HG03521 (cell line): ENCODE data around the gene SH3RF3.
"Not testable (repeated sequence)": the region's sequence is repeated elsewhere in the genome, so short reads cannot be mapped to it uniquely, and the experiment has no call there.

Source experiments
- ATAC-seq: cut with Tn5 transposase; IDR thresholded peaks from one replicate; pipeline ENCODE4 v1.9.1; 2021; ENCODE audit warnings: mild to moderate bottlenecking, moderate library complexity; ENCODE audit not compliant: unreplicated experiment

The SH3RF3 gene

DNA sequence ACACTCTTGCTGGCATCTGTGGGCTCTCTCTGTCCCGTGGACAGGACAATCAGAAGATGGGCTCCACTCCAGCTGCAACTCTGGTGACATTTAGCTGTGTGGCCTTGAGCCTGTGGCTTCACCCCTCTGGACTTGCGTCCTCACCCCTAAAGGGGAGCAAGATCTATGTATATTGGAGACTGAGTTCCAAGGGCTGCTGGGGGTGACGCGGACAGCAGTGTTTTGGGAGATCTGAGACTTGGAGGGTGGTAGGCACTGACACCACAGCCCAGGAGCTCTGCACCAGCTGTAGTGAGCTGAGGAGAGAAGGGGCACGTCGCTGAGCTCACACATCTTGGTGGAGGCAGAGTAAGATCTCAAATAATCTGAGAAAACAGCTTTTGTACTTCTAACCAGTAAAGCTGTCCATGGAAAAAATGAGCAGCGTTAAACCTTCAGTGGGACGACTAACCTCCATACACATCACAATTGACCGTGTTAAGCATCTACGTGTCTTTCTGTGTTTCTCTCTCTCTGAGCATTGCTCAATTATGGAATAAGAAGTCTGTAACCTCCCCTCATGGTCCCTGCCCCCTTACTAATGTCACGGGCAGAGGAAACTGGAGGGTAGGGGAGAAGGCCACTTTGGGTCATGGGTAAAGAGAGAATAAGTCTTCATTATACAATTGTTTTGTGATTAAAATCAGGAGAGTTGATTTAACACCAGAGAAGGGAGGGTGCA is 85.8 kb downstream of the SH3RF3 start:
- ATAC-seq, result no peak

DNA sequence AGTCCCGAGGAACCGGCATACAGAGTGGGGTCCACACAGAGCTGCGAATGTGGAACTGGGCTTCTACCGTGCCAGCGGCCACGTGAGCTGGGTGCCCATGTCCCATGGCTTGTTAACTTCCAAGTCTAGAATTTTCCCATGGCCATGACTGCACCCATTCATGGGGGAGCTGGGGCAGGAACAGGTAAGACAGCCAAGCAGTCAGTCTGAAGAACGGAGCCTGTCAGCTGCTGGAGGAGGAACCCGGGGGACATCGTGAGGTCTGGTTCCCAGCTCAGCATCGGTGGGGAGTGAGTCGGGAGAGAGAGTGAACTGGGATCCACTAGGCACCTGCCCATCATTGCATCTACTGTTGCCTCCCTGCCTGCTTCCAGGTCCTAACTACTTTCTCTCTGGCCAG is 86.9 kb downstream of the SH3RF3 start:
- ATAC-seq, result no peak

DNA sequence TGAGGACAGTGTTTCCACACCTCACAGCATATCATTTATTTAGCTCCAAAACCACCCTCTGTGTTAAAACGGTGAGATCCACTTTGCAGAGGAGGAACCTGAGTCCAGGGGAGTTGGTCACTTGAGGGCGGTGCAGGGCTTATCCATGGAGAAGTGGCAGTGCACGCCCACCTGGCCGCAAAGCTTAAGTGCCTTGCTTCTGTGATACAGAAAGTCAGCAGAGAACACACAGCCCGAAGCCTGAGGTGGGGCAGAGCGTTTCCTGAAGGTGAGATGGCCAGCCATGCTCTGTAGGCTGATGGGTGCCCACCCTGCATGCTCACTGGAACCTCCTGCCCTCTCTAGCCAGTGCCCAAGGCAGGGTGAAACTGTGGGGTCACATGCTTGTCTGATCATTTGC is 87.3 kb downstream of the SH3RF3 start:
- no peak for ATAC-seq

DNA sequence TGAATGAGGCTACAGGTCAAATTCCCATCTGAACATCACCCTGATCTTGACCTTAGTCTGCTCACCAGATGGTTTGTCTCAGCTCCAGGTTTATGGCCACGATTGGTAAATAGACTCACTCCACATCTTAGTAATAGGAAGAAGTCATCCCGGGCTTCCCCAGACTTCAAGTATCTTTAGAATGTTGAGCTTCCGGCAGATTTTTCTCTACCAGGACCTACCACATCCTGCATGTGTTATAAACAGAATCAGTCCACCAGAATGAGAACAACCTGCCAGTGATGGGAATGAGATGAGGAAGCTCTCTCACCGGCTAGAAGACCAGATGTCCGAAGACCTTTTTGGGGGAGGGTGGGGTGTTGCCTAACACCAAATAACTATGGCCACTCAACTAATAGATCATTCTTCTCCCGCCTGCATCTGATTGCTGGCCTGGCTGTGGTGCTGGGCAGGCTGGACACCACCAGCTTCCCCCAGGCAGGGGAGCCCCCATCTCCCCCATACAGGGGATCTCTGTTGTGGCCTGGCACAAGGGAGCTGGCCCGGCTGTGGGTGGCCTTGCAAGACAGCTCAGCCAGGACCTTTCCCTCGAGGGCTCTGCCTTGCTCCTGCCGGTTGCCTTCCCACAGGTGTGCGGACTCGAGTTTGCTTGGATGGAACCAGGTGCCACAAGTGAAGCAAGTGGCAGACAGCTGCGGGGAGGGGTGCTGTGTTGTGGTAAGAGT is 88.5 kb downstream of the SH3RF3 start:
- no peak for ATAC-seq

DNA sequence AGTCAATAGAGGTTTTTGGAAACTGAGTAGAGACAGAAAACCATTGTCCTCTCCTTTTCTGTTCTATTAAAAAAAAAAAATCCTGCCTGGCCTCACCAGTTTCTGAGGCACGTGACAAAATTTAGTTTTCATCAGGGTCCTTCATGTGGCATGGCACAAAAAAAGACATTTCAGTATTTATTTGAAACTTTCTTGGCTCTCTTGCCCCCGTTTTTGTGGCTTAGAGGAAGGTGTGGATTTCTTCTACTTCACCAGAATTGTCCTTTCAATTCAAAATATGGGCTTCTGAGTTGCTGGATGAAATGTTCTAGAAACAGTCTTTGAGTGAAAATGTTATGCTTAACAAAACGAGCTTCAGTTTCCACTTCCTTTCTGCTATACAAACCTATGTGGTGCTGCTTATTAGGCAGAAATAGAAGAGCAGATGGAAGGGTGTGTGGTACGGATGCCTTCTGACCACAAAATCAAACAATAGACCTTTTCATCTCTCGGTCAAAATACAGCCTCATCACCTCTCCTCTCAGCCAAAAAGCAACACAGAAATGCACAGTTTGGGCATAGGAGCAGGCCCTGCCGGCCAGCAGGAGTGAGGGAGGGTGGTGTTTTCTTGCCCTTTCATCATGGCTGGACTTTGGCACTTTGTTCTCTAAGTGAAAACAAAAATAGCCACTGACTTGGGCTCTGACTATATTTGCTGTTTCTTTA is 89.2 kb downstream of the SH3RF3 start:
- ATAC-seq, result no peak

DNA sequence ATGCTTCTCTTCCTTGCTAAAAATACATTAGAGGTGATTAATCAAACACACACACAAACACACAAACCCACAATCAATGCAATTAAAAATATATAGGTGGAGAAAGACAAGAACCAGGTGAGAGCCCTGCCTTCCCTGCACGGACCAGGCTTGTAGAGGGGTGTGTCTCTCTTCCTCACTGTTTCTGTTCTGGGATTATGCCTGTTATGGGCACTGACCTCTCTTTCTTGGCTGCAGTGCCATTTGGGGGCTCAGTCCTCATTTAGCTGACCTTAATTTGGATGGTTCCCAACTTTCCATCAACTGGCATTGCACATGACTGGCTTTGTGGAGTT is 89.8 kb downstream of the SH3RF3 start:
- no peak for ATAC-seq

DNA sequence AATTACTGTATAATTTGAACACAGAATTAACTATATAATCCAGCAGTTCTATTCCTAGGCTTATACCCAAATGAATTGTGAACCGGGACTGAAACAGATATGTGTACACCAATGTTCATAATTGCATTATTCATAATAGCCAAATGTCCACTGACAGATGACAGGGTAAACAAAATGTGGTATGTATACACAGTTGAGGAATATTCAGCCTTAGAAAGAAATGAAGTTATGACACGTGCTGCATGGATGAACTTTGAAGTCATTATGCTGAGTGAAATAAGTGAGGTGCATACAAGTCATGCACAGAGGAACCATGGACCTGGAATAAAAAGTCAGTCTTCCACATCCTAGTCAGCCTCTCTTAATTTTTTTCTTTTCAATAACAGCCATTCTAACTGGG is 91.9 kb downstream of the SH3RF3 start:
- no peak for ATAC-seq

DNA sequence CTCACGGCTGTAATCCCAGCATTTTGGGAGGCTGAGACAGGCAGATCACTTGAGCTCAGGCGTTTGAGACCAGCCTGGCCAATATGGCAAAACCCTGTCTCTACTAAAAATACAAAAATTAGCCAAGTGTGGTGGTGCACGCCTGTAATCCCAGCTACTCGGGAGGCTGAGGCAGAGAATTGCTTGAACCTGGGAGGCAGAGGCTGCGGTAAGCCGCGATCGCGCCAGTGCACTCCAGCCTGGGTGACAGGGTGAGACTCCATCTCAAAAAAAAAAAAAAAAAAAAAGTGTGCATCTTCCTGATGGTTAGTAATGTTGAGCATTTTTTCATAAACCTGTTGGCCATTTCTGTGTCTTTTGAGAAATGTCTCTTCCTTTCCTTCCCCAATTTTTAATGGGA is 92.3 kb downstream of the SH3RF3 start:
- ATAC-seq, result not testable (repeated sequence)

DNA sequence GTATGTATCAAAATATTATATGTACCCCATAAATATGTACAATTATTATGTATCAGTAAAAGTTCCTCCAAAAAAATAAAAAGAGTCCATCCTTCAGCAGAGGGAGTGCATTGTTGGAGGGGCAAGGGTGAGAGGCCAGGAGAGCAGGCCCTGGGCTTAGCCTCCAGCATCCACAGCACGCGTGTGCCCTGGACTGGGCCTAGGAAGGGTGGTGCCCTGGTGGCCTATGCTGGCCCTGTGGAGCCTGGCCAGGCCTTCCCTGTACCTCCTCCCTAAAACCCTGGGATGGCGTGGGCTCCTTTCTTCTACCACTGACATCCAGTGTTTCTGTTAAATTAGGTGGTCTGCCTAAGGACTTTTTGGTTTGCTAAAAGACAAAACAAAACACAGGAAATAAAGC is 93.4 kb downstream of the SH3RF3 start:
- no peak for ATAC-seq

DNA sequence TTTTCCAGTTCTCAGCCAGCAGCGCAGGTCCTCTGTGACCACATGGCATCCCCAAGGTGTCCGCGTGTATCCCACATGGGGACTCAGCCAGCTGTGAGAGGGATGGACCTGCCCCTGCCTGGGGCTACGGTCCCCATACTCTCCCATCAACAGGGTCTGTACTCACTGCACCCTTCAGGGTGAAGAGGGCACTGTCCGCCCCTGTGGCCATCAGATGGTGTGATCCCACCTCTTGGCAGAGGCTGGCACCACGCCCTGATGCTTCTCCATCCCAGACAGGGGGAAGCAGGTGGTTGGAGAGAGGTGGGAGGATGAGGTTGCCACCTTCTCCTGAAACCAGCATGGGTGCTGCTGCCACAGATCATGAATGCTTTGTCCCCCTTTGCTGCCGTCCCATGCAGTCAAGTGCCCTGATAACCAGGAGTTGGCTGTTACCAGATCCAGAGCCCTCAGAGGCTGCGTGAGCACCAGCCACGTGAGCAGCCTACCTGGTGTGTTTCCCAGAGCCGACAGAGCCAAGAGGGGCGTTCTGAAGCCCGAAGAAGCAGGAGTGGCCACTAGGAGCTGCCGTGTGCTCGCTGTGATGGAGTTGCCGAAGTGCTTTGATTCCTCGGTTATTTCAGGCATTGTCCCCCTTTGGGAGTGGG is 93.9 kb downstream of the SH3RF3 start:
- ATAC-seq, result no peak

DNA sequence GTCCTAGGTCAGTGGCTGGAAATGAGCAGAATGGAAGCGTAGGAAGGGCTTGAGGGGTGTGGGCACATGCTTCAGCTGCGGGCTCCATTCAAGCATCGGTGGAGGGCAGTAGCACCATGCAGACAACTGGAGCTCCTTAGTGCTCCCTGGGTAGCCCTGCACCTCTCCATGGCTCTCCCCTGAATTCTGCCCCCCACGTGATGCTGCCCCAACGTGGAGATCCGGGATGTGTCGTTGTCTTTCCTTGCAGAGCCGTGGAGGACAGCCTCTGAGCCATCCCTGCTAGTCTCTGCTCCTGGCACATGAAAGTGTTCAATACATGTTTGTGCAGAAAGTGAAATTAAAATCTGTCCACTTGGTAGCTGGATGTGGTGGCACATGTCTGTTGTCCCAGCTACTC is 94.5 kb downstream of the SH3RF3 start:
- ATAC-seq, result no peak

DNA sequence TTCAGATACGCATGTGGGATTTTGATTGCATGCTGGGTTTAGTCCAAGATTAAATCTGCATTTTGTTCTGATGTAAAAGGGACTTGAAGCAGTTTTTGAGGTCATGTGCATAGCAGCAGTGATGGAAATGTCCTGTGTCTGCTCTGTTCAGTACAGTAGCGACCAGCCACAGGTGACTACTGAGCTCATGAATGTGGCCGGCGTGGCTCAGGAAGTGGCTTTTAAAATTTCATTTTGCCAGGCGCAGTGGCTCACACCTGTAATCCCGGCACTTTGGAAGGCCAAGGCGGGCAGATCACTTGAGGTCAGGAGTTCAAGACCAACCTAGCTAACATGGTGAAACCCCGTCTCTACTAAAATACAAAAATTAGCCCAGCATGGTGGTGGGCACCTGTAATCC is 95.3 kb downstream of the SH3RF3 start:
- not testable (repeated sequence) for ATAC-seq

DNA sequence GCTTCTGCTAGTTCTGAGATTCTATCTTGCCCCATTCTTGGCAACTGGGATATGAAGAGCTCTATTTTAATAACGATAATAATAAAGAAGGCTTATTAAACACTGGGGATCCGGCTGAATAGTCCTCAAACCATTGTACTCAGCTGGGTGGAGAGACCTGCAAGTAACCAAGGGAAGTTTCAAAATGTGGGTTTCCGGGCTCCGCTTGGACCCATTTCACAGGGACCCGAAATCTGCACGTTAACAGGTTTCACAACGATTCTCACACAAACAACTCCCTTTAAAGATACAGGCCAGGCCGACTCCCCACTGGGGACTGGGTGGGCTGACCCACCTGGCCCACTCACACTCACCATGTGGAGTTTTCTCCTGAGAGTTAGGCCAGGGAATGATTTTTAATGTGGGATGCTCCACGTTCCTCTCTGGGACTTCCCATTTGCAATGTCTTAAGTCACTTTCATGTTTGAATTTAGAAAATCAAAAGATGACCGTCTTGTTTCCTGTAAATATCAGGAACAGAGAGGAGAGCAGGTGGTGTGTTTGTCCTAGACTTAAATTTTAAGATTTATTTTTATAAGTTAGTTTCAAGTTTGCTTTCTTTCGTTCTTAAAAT is 96.3 kb downstream of the SH3RF3 start:
- ATAC-seq, result no peak

DNA sequence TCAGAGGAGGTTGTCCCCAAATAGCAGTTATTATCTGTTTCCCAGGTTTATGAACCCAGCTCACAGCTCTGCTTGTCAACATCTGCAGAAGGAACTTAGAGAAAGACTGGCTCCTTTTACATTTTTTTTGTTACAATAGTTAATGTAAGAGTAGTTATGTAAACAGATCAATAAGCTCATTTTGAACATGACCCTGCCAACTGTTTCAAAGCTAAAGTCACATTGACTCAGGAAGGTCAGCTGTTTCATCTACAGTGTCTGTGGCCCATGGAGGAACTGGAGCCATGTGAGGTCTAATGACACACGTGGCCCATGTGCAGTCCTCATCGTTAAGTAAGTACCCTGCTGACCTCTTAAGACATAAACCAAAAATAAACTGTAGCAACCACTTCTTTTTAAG is 97.1 kb downstream of the SH3RF3 start:
- no peak for ATAC-seq

DNA sequence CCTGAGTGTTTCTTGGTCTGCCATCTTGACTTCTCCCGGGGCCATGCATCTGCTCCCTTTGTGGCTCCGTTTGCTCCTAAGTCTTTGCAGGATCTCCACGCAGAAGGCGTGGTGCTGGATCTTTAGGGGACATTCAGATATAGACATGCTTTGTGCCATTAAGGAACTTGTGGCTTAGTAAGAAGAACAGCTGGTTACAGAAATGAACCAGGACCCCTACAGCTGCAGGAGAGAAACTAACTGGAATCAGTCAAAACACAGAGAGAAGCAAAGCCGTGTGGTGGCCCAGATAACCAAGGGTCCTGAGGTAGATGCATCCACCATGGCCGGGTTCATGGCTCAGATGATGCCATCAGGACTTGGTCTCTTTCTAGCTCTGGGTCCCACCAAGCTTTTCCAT is 97.6 kb downstream of the SH3RF3 start:
- ATAC-seq, result no peak

DNA sequence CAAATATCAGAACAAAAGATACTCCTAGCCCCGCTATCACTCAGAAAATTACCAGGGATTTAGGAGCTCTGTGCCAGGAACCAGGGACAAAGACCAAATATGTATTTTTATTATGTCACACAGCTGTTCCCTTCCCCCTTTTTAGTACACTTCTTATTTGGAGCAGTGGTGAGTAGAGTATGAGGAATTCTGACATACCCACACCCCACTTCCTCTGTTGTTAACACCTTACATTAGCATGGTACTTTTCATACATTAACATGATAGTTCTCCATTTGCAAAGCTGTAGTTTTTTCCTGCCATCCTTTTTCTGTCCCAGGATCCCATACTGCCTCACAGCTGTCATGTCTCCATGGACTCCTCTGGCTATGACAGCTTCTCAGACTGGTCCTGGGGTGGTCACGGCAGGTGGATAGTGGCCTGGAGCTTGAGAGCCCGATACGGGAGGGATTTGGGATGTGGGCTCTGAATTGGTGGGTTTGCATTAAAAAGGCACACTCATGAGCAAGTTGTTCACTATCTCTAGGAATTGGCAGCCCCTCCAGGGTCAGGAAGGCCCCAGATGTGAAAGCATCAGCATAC is 100.2 kb downstream of the SH3RF3 start:
- ATAC-seq, result no peak

DNA sequence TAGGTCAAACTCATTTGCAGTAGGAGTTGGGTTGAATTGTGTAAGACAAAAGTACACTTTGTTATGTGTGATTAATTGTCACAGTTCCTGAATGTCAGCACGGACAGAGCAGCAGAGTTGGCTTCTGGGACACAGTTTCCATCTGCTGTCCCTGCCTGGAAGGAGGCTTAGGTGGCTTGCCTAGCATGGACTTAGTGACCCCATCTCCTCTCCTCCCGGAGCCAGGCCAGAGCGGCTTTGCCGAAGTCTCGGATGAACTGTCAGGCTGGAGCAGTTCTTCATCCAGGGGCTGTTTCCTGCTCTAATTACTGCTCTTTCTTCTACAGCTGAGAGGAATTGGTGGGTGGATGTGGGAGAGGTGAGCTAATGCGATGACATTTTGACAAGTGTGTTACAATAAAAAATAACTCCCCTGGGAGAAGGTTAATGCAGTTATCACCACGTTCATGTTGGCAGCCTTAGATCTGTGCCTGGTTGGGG is 102.0 kb downstream of the SH3RF3 start:
- ATAC-seq, result no peak

DNA sequence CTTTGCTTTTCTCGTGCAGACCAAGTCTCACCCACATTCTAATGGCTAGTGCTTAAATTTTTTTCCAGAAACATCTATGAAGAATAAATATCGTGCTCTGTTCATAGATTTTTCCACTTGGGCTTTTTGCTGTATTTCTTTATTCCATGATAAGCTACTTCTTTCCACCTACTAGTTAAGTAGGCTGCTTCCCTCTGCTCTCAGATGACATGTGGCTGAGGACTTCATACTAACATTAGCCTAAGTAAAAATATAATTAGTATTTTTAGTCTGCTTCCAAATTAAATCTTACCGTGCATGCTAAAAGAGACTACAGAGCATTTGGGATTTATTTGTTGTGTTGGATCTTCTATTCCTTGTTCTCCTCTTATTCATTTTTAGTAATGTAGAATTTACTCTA is 102.4 kb downstream of the SH3RF3 start:
- ATAC-seq, result no peak

DNA sequence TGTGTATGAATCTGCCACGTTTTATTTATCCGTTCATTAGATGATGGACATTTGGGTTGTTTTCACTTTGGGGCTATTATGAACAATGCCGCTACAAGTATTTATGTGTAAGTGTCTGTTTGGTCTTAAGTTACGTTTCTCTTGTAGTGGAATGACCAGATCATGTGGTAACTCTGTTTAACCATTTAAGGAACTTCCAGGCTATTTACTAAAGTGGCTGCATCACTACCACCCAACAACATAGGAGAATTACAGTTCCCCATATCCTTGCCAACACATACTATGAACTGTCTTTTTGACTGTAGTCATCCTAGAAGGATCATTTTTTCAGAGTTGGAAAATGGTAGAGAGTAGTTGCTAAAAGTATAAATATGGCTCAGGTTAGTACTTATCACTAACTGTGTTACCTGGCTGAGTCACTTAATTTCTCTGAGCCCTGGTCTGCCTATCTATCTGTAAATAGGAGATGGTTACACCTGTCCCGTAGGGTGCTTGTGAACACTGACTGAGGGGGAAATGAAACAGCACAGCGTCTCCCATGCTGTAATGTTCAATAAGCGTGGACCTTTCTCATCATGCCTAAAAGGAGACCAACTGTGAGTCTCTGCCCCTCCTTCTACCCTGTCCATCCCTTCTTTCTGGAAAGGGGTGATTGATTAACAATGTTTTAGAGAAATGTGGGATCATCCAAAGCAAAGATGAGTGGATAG is 103.1 kb downstream of the SH3RF3 start:
- no peak for ATAC-seq

DNA sequence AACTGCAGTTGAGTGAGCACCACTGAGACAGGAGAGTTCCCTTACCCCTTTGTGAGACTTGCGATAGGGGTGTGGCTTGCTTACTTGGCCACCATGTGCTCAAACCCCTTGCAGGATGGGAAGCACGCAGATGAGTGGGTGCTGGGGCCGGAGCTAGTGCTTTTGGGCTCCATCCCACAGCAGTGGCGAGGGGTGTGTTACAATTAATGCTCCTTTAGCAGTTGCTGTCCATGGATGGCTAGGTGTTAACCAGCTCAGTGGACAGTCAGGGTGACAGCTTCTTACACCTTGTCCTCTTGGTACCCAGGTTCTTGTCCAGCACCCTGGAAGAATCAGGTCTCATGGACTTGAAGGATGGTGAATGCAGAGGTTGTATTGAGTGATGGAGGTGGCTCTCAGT is 103.9 kb downstream of the SH3RF3 start:
- no peak for ATAC-seq
